Middle frontal gyrus (tissue), 1 donor: ENCODE measurements around the gene GPC5.

Experiments
- DNase-seq: peaks from one replicate; pipeline ENCODE4 v3.0.0-alpha.2; 2015; ENCODE audit warnings: low spot score; ENCODE audit errors: extremely low spot score

GPC5 gene

DNA sequence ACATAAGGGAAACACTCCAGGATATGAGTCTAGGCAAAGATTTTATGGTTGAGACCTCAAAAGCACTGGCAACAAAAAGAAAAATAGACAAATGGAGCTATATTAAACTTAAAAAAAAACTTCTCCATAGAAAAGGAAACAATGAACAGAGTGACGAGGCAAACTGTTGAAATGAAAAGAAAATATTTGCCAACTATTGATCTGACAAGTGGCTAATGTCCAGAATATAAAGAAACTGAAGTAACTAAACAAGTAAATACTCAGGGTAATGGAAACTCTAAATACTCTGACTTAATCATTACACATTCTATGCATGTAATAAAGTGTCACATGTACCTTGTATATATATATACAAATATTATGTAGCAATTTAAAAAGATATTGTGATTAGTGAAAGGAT lies 562.5 kb downstream of the GPC5 start:
- no peak for DNase-seq

DNA sequence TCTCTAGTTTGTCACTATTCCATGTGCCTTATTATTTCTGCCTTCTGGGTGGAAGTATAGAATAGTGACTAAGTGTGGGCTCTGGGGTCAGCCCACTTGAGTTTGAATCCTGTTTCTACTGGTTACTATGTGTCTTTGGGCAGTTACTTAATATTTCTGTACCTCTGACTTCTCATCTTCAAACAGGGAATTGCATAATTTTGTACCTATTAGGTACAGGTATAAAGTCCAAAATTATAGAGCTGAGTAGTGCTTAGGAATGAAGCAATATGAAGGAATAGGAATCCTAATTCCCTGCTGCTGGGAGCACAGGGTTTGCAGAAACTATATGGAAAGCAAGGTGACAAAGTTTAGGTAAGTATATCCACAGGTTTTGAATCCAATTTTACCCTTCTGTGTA lies 564.5 kb downstream of the GPC5 start:
- DNase-seq = no peak

DNA sequence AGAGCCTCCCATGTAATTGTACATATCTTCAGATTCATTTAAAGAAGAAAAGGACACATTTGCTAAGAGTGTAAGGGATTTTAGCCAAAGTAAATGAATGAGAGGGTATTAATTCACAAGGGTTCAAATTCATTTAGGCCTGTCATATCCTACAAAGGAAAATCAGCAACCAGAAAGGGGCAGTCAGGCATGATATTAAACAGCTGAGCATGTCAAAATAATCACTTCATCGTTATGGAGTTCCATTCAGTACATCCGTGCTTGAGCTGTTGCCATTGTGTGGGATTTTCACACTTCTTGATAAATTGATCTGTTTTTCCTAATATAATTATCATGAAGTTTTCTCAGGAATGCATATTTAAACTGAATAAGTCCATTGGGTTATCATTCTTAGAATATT lies 567.1 kb downstream of the GPC5 start:
- no peak for DNase-seq

DNA sequence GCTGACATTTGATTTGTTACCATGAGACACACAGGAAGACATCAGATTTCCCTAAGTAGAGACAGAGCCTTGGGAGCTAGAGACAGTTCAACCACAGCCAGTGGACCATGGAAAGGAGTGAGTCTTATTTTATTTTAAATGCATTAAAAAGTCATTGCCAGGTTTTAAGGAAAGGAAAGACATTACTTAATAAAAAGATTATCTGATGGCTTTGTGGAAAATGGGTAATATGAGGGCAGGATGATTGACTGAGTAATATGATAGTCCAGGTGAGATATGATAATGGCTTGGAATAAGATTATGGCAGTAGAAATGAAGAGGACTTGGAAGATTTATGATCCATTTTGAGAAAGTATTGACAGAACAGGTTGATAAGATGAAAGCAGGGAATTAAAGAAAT lies 580.1 kb downstream of the GPC5 start:
- no peak for DNase-seq

DNA sequence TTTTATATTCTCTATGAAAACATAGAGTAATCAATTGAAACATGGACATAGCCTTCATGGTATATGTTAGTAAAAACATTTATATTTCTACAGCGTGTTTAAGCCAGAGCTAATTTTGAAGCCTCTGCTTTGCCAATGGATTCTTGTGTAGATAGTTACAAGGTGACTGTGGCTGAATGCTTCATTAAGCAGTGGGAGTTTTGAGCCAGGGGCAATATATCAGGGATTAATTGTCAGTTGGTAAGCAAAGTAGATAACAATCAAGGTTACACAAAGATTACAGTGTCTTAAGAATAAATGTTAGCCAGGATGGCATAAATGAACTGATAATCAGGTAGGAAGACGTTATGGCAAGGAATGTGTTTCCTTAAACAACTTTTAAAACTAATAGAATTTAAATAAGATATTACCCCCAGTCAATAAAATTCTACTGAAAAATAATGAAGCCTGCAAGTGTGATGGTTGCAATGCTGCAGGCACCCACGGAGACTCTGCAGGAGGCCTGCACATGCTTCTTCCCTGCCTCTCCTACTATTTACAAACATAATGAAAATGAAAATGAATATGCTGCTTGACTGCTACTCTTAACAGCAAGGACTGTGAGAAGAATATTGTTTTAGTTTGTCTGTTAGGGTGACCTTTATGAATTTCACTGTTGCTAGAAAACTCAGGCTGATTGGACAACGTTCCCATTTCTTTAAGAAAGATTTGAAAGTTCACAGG lies 588.5 kb downstream of the GPC5 start:
- no peak for DNase-seq

DNA sequence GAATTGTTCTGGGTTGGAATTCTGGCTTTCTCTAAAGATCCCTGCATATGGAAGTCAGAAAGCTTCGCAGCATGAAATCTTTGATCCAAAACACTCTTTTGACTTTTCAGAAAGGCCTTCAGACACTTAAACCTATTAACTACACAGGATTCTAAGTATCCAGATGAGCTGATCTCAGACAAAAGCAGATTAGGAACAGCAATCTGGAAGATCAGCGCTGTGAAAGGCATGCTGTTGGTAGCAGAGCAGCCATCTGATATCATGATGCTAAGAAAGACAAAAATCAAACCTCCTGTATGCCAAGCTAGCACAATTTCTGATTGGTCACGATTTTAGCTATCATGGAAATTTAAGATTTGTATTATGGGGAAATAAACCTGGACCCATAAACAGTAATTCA lies 589.9 kb downstream of the GPC5 start:
- DNase-seq = no peak

DNA sequence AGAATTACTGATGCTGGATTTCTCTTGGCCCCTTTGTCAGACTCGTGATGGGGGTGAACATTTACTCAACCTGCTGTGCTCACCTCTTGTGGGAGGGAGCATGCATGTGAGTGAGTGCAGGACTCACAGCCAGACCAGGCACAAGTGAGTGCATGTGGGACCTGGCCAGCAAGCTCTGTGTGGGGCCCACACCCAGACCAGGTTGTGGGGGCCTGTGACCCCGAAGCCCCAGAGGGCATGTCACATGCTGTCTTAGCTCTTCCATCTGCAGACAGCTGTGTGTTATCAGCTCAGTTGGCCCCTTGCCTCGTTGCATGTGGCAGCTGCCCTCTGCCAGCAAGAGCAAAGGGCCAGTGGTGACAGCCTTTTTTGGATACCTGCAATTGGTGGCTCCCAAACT lies 614.4 kb downstream of the GPC5 start:
- DNase-seq = no peak

DNA sequence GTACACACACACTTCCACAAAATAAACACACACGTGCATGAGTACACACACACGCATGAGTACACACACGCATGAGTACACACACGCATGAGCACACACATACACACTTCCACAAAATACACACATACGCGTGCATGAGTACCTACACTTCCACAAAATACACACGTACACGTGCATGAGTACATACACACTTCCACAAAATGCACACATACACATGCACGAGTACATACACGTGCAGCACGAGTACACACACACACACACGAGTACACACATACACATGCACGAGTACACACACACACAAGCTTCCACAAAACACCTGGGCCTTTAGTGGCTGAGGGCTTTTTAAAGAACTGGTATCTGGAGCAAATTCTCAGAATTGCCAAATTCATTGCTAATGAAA lies 619.3 kb downstream of the GPC5 start:
- DNase-seq = no peak

DNA sequence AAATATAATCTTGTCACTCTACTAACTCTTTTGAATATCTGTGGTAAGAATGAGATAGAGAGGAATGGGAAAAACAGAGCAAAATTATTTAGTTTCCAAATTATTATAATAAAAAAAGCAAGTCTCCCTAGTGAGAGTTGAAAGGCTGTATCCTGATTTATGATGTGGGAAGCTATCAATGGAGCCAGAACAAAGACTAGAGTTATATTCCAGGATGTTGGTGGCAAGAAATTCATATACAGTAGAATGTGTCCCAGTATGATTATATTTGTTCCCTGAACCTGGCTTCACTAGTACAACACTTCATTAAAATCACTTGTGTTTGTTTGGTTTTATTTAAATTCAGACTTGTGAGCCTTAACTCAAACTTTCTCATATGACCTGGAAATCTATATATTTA lies 630.3 kb downstream of the GPC5 start:
- no peak for DNase-seq

DNA sequence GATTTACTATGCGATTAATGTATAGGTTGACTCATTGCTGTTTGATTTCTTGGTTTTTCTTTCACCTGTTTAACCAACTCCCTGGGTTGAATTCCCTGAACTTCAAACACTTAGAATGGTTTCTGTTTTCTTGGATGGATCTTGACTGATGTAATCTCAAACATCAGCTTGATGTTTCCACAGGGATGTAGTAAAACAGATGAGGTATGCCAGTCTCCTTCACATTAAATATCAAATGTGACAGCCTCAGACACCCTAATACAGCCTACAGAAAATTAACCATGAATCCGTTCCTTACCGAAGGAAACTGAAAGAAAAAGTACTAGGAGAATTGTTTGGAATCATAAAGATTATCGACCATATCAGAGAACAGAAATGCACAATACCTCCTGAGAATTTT lies 631.2 kb downstream of the GPC5 start:
- no peak for DNase-seq

DNA sequence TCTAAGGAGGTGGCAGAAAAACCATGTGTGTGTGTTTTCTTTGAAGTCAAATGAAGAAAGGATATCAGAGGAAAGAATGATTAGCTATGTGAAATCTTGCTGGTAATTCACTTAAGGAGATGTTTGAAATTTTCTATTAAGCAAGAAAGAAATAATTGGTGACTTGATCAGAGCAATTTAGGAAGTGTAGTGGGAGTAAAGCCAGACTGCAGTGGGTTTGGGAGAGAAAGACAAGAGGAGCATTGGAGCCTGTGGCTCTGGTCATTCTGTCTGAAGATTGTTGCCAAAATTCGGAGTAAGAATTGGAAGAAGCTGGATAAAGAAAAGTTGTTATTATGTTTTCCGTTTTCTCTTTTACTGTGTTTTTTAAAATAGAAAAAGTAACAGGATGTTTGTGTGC lies 640.5 kb downstream of the GPC5 start:
- DNase-seq = no peak

DNA sequence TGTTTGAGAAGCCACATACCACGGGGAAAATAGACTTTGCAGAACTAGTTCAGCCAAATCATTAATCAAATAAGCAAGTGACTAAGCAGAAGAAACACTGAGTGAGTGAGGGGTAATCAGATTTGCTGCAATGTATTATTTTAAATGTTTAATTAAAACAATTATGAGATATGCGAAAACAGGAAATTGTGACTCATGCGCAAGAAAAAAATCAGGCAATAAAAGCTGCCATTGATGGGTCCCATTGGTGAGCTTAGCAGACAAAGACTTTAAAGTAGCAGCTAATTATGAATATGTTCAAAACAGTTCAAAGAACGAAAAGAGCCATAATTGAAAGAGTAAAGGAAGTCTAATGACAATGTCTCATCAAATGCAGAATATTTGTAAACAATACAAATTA lies 644.1 kb downstream of the GPC5 start:
- DNase-seq = no peak

DNA sequence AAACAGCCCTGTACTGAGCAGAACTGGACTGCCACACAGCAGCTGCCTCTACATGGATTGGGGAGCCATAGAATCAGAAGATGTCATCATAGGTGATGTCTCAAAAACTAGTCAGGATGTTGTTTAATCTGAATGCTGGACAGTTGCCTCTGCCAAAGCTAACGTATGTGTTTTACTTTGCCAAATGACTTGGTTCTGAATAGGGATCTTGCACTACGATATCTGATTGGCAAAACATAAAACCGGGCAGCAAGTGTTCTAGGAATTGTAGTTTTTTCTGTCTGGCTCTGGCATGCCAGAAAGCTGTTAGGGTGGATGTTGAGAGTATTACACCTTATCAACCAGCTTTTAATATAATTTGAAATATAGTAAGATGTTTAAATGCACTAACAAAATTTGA lies 645.9 kb downstream of the GPC5 start:
- no peak for DNase-seq

DNA sequence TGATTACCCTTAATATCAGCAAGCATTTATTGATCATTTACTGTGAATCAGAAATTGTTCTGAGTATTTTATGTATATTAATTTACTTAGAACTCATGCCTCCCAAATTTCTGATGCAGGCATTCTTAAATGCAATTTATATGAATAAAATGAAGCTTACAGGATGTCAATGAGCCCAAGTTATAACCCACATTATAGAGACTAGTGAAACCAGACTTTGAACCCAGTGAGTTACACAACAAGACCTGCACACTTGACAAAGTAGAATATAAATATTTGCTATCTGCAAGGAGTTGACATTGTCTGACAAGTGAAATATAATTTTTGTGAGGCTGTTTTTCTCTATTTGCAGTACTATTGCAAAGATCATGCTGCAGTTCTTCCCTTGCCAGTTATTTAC lies 656.0 kb downstream of the GPC5 start:
- DNase-seq = no peak

DNA sequence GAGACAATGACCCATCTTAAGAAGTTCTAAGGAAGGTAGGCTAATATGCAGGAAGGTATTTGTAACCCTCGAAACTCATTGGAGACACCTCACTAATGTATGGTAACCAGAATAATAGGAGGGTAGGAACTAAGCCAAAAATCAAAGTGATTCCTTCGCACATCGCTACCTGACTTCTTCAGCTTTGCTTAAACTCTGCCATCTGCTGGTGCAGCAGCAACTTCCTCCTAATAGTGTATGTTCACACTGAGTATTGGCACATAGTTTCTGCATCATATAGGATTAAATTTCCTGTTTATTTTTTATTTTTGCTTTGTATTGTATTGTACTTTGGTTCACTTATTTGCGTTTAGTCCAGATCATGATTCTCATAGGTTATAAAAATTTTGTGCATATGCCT lies 676.2 kb downstream of the GPC5 start:
- no peak for DNase-seq

DNA sequence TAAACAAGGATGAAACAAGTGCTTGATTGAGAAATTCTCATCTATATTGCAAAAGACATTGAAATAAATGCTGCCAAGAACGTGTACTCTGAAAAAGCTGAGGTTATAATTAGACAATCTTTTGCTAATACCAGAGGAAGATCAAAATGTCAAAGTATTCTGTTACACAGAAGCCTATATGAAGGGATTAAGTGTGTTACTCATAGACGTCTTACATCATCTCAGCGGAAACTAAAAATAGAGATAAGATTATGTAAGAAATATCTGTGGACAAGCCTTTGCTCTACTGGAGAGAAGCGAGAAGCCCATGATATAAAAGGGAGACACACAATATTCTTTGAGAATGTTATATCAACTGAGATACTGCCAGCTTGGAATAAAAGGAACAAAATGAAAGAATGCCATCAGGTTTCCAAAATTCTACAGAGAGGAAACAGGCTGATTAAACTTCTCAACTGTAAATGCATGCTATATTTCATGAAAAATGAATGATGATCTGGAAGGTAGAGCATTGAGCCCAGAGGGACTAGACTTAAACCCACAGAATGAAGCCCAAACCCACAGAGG lies 699.0 kb downstream of the GPC5 start:
- no peak for DNase-seq

DNA sequence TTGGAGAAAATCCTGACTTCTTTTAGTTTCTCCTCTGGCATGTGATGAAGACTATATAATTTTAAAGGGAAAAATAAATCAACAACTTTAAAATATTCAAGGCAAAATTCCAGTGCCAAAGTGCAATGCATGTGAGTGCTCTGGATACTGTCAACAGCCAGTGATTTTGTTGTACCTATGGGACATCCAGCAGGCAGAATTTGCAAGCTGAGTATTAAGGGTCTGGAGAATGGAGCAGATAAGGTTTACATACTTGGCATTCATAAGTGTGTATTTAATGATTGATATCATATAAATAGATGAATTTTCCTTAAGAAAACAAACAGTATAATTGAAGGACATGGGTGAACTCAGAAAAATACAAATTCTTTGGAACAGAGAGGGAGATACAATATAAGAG lies 703.4 kb downstream of the GPC5 start:
- DNase-seq = no peak

DNA sequence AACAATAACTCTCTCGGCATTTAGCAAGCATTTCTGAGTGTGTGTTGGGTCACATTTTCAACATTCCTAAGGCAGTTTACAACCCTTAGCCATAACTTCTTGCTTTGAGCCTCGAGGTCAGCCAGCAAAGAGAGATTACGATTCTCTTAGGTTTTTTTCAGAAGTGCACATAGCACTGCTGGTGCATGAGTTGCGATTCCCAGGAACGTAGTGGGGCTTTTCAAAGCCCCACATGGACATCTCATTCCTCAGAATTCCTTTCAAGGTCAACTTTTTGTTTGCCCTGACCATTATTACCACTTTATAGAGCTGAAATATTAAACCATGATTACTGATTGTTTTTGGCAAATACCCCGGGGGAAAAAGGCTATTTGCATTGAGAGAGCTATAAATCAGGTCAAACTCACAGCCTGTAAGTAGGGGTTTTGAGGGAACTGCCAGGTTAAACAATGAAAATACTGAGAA lies 705.3 kb downstream of the GPC5 start:
- no peak for DNase-seq

DNA sequence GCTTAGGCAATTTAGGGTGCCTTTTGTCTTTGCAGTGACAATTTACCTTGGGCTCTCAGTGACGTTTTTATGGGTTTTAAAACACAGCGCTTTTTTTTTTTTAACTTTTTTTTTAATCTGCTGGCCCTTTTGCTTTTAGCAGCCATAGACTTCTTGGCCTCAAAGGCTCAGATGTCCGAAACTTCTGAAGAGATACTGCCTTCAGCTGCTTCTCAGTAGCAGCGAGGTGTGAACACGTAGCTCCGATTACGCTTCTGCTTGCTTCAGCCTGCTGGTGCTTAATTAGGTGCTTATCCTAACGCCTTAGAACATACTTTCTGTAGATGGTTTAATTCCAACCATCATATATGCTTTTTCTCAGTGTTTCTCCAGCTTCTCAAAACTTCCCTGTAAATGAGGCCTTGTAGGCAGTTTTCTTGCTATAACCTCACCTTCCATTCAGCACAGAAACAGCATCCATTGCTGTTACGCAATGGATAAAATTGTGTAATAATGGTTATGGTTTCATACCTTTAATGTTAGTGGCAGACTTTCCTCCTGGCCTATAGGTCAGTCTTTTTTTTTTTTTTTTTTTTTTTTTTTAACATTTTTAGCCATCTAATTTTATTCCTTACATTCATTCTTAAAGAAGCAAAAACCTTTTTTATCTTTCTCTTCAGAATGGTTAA lies 723.9 kb downstream of the GPC5 start:
- no peak for DNase-seq

DNA sequence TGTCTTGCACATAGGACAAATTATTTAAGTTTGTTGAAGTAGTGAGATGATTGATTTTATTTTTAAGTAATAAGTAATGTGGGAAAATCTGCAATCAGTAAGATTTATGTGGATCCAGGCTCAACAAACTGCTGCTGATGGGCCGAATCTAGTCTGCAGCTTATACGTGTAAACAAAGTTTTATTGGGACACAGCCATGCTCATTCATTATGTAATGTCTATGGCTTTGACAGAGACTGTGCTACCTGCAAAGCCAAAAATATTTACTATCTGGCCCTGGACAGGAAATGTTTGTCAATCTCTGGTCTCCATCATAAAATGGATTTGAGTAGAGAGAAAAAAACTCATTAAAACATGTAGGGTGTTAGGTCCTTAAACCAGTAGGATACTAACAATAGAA lies 728.0 kb downstream of the GPC5 start:
- DNase-seq = no peak

DNA sequence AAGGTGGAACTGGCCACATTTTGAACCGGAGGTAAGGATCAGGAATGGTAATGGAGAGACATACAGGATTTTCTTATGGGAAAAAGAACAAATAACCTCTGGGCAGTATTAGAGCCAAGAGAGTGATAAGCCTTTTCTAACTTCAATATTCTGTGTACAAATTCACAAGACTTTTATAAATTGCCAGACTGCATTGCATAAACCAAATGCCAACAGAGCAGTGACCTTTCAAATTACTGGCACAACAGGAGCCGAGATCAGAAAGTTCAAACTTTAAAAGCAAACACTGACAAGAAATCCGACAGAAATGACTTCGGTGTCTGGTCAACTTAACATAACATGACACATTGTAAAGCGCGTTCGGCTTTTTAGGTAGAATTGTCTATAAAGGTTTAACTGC lies 737.1 kb downstream of the GPC5 start:
- no peak for DNase-seq

DNA sequence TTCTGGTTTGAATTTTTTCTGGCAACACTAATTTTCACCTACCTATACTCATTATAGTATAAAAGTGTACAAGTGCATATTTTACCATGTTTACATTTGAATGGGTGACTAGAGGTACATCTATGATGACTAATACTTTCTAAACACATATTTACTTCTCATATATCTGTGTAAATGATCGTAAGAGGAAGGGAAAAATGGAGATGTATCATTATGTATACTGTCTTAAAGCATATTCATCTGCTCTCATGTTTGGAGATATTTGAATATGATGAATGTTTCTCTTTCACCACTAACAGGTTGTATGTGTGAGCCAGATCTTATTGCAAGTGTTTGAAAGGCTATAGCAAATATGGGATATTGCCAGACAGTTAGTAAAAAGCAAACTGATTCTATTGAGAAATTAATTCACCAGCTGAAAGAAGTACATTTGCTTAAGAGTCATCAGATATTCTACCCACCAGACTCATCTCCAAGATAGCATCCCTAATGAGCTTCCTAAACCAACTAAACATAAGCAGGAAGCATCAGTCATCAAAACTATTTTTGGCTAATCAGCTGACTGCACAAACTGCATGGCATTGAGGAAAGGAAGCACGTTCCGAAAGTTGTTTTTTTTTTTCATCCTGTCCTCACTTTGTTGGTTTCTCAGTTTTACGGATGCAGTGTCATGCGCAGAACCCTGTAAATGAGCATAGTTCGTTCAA lies 738.2 kb downstream of the GPC5 start:
- no peak for DNase-seq
